Brain pericyte (primary cell): Measurements from ENCODE around the gene ARHGAP29.

Experiments used
- DNase-seq: peaks from one replicate; pipeline ENCODE4 v3.0.0-alpha.2; 2012; ENCODE audit warnings: low read depth, low spot score

ARHGAP29 gene

GRCh38 chr1:94265011-94265422 is 27.6 kb upstream of the ARHGAP29 start:
- DNase-seq = no peak

- DNase-seq = no peak
Observed at GRCh38 chr1:94260635-94261387, 23.4 kb upstream of the ARHGAP29 start.

GRCh38 chr1:94259635-94260289 is 22.4 kb upstream of the ARHGAP29 start:
- no peak for DNase-seq

- DNase-seq = peak; percentile 47
Observed at GRCh38 chr1:94258873-94259331, 21.5 kb upstream of the ARHGAP29 start.

GRCh38 chr1:94257444-94257843 is 20.1 kb upstream of the ARHGAP29 start:
- no peak for DNase-seq

GRCh38 chr1:94255476-94255875 is 18.1 kb upstream of the ARHGAP29 start:
- DNase-seq = no peak

GRCh38 chr1:94254073-94254810 is 16.9 kb upstream of the ARHGAP29 start:
- no peak for DNase-seq

- no peak for DNase-seq
Observed at GRCh38 chr1:94253456-94254017, 16.2 kb upstream of the ARHGAP29 start.

- no peak for DNase-seq
Observed at GRCh38 chr1:94250341-94250740, 13.0 kb upstream of the ARHGAP29 start.

GRCh38 chr1:94248956-94249688 is 11.7 kb upstream of the ARHGAP29 start:
- DNase-seq = no peak

- DNase-seq = no peak
Observed at GRCh38 chr1:94247138-94248094, 10.0 kb upstream of the ARHGAP29 start.

- no peak for DNase-seq
Observed at GRCh38 chr1:94246692-94247137, 9.3 kb upstream of the ARHGAP29 start.

GRCh38 chr1:94245747-94246438 is 8.5 kb upstream of the ARHGAP29 start:
- DNase-seq = no peak

- DNase-seq = no peak
Observed at GRCh38 chr1:94244816-94245215, 7.4 kb upstream of the ARHGAP29 start.

- no peak for DNase-seq
Observed at GRCh38 chr1:94243665-94244064, 6.3 kb upstream of the ARHGAP29 start.

GRCh38 chr1:94240822-94241221 is 3.4 kb upstream of the ARHGAP29 start:
- no peak for DNase-seq

GRCh38 chr1:94239796-94240195 is 2.4 kb upstream of the ARHGAP29 start:
- DNase-seq = no peak

GRCh38 chr1:94239051-94239450 is 1.7 kb upstream of the ARHGAP29 start:
- DNase-seq = no peak

GRCh38 chr1:94236630-94237290 is 624 bp downstream of the ARHGAP29 start:
- DNase-seq = no peak
